ENCODE measurements around the gene FAM217B. TPM values are rescaled to one million over a fixed set of nuclear protein-coding genes. Genes with fewer than 3 reads are reported as not detected.

Gene FAM217B
- total RNA-seq, 6 experiments from 2014 or later, result 1.2 to 3.6 (median 2.2) TPM

DNA sequence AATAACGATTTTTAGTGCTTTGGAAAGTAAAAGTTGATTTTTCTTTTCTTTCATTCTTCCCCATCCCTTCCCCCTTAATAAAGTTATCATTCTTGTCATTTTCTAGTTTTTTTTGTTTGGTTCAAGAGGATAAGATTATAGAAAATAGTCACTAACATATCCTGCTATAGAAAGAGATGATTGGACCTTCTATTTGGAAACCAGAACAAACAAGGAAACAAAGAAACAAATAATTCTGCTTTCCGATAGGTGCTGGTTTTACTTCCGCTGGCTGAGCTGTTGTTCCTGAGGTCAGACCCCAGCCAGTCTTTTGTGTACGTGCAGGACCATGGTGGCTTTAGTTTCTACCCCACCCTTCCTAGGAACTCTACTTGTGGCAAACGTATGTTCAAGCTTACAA is 17.9 kb downstream of the FAM217B start, which contains the start of gene CDH26:
Gene CDH26, plus strand, starts transcription at position 301 of the 400 bp plus-strand sequence. CDS start 304 bp downstream, outside the sequence.
- no peak within 1 kb of the TSS for H3K27ac ChIP-seq
- no peaks in the 10 kb centered on the region for H3K4me1 ChIP-seq
- no peak within 1 kb of the TSS for H3K4me3 ChIP-seq
- no peak for DNase-seq
- 79% methylated on average over 5 of the region's 5 CpGs for WGBS (ENCODE audit: insufficient coverage, low coverage, low lambda C conversion rate, missing lambda C conversion rate)
- intact Hi-C loops (cut with DNase I), result no loop called here
- TF ChIP-seq POLR2A (IDR thresholded peaks at IDR 0.05), result no peak
- TF ChIP-seq, protein P1, sequence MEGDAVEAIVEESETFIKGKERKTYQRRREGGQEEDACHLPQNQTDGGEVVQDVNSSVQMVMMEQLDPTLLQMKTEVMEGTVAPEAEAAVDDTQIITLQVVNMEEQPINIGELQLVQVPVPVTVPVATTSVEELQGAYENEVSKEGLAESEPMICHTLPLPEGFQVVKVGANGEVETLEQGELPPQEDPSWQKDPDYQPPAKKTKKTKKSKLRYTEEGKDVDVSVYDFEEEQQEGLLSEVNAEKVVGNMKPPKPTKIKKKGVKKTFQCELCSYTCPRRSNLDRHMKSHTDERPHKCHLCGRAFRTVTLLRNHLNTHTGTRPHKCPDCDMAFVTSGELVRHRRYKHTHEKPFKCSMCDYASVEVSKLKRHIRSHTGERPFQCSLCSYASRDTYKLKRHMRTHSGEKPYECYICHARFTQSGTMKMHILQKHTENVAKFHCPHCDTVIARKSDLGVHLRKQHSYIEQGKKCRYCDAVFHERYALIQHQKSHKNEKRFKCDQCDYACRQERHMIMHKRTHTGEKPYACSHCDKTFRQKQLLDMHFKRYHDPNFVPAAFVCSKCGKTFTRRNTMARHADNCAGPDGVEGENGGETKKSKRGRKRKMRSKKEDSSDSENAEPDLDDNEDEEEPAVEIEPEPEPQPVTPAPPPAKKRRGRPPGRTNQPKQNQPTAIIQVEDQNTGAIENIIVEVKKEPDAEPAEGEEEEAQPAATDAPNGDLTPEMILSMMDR (IDR thresholded peaks at IDR 0.05), result no peak
- H3K9me3 ChIP-seq, result no peaks in the 10 kb centered on the region
- no peak for ATAC-seq
- no peaks in the 10 kb centered on the region for H3K36me3 ChIP-seq
- peaks cover 0 to 7% of the 10 kb centered on the region in 2 donors for H3K27me3 ChIP-seq

DNA sequence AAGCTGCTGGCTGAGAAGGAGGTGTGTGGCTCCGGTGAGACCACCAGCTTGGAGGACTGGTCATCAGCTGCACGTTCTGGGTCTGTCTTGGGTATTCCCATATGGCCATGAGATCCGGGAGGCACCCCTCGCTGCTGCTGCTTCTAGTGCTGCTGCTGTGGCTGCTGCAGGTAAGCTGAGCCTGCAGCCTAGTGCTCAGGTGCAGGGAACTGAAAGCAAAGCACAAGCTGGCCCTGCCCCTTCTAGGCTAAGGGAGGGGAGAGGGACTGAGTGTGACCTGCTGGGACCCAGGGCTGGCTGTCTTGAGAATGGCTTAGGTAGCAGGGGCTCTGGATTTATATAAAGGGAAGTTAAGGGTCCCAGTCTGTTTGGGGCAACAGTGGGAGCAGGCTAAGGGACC is 18.4 kb downstream of the FAM217B start:
- H3K4me1 ChIP-seq, result no peaks in the 10 kb centered on the region
- no peak overlapping the region for H3K27ac ChIP-seq
- DNase-seq (no peak), ATAC-seq (no peak)
- peaks cover 0 to 7% of the 10 kb centered on the region in 2 donors for H3K27me3 ChIP-seq
- 80% methylated on average over 1 of the region's 4 CpGs for WGBS (ENCODE audit: insufficient coverage, low coverage, low lambda C conversion rate, missing lambda C conversion rate)
- TF ChIP-seq POLR2A (IDR thresholded peaks at IDR 0.05), result no peak
- TF ChIP-seq, protein P1 (IDR thresholded peaks at IDR 0.05), result no peak
- no peaks in the 10 kb centered on the region for H3K9me3 ChIP-seq
- intact Hi-C loops (cut with DNase I), result no loop called here
- H3K36me3 ChIP-seq, result no peaks in the 10 kb centered on the region
- H3K4me3 ChIP-seq, result no peak overlapping the region

DNA sequence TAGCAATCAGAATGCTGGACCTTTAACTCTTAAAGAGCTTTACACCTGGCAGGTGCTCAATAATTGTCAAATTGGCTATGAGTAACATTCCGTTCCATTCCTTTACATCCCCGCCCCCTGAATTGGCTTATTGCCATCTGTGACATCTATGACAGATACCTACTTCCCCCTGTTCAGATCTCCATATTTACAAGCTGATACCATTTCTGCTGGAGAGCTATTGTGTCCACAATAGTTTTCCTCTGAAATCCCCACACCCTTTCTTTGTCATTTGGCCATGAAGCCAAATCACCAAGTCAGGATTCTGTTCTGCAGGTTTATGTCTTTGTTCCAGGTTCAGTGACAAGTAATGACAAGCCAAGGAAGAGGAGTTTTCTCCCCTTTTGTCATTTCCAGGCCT is 21.2 kb downstream of the FAM217B start:
- no peak overlapping the region for H3K27ac ChIP-seq
- no peak for DNase-seq
- no peak for ATAC-seq
- intact Hi-C loops (cut with DNase I), result no loop called here
- no peaks in the 10 kb centered on the region for H3K9me3 ChIP-seq
- TF ChIP-seq, protein P1 (IDR thresholded peaks at IDR 0.05), result no peak
- no peak for TF ChIP-seq POLR2A (IDR thresholded peaks at IDR 0.05)
- peaks cover 0 to 6% of the 10 kb centered on the region in 2 donors for H3K27me3 ChIP-seq
- no peaks in the 10 kb centered on the region for H3K36me3 ChIP-seq
- H3K4me1 ChIP-seq, result no peaks in the 10 kb centered on the region
- 65% methylated on average over 2 of the region's 2 CpGs for WGBS (ENCODE audit: insufficient coverage, low coverage, low lambda C conversion rate, missing lambda C conversion rate)
- H3K4me3 ChIP-seq, result no peak overlapping the region

DNA sequence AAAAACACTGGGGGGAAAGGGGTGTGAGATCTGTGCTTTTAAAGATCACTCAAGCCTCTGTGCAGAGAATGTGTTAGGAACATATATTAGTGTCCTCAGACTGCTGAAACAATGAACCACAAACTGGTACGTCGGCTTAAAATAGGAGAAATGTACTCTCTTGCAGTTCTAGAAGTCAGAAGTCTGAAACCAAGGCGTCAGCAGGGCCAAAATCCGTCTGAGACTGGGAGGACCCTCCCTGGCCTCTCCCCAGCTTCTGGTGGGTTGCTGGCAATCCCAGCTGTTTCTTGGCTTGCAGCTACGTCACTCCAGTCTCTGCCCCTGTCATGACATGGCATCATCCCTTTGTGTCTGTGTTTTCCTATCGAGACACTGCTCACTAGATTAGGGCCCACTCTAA is 22.0 kb downstream of the FAM217B start:
- ATAC-seq, result no peak
- H3K4me1 ChIP-seq, result no peaks in the 10 kb centered on the region
- no peak overlapping the region for H3K4me3 ChIP-seq
- intact Hi-C loops (cut with DNase I), result no loop called here
- 95% methylated on average over 3 of the region's 6 CpGs for WGBS (ENCODE audit: insufficient coverage, low coverage, low lambda C conversion rate, missing lambda C conversion rate)
- H3K27me3 ChIP-seq, result no peaks in the 10 kb centered on the region
- H3K36me3 ChIP-seq, result no peaks in the 10 kb centered on the region
- H3K9me3 ChIP-seq, result no peaks in the 10 kb centered on the region
- TF ChIP-seq, protein P1 (IDR thresholded peaks at IDR 0.05), result no peak
- no peak for DNase-seq
- no peak overlapping the region for H3K27ac ChIP-seq

DNA sequence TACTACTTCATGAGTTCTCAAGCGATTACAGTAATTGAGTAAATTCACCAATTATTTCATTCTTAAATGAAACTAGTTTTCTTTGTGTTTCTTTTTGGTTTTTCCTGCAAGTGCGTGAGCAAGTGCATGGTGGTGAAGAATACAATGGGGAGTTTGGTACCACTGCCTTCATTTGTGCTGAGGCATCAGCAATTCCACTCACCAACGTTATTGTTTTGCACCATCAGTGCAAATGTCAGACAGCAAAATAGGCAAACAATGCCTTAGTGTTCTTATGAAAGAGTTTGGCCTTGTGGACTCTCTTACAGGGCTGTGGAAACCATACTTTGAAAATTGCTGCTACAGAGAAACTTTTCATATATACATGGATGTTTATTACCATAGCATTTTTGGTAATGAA is 26.2 kb downstream of the FAM217B start:
- 74% methylated on average over 3 of the region's 3 CpGs for WGBS (ENCODE audit: insufficient coverage, low coverage, low lambda C conversion rate, missing lambda C conversion rate)
- intact Hi-C loops (cut with DNase I), result no loop called here
- peaks cover 0 to under 1% (median 0%) of the 10 kb centered on the region in 4 donors for H3K4me1 ChIP-seq
- no peak for DNase-seq
- TF ChIP-seq, protein P1 (IDR thresholded peaks at IDR 0.05), result no peak
- TF ChIP-seq POLR2A (IDR thresholded peaks at IDR 0.05), result no peak
- no peak overlapping the region for H3K4me3 ChIP-seq
- H3K9me3 ChIP-seq, result no peaks in the 10 kb centered on the region
- H3K27ac ChIP-seq, result no peak overlapping the region
- ATAC-seq, result no peak
- H3K36me3 ChIP-seq, result no peaks in the 10 kb centered on the region
- peaks cover 0 to 3% of the 10 kb centered on the region in 2 donors for H3K27me3 ChIP-seq
